Skeletal muscle cell (primary cell): ENCODE data around the gene ADAMTS16.

Experiments used
- DNase-seq: peaks from one replicate; pipeline ENCODE4 v3.0.0-alpha.2; 2010; ENCODE audit warnings: low read depth
- H3K4me3 ChIP-seq: 2 replicates; pipeline ENCODE4 v1.5.1; 2011; ENCODE audit warnings: low read depth, mild to moderate bottlenecking, control low read depth, low read length, moderate library complexity

The ADAMTS16 gene

GRCh38 chr5:5297432-5298067 is 157.4 kb downstream of the ADAMTS16 start:
- DNase-seq = no peak

DNA sequence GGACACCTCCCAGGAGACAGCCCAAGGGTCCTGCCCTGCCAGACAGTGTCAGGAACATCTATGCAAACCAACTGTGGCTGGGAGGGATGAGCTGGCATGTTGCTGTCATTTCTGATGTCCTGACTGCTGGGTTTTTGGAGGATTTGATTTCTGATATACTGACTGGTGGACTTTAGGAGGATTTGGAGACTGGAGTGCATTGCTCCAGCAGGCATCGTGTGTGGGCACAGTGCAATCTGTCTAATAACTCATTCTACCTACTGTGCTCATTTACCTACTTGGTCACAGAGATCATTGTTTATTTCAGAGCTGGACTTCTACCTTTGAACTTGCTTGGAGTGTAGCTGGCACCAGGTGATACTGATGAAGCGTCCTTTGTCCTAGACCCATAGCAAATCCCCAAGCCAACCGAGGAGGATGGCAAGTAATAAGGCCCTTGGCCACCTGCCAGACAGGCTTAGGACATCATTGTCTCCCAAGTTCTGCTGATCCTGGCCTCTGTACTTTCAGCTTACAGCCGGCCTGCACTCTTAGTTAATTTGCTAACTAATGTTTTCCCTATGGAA is 158.0 kb downstream of the ADAMTS16 start:
- DNase-seq = no peak
- no peak overlapping the region for H3K4me3 ChIP-seq

More at GRCh38 chr5:5297432-5298067, 157.4 kb downstream of the ADAMTS16 start:
- H3K4me3 ChIP-seq = no peak overlapping the region

- DNase-seq = no peak
- no peak overlapping the region for H3K4me3 ChIP-seq
Measured at GRCh38 chr5:5298841-5299541, 158.9 kb downstream of the ADAMTS16 start.

DNA sequence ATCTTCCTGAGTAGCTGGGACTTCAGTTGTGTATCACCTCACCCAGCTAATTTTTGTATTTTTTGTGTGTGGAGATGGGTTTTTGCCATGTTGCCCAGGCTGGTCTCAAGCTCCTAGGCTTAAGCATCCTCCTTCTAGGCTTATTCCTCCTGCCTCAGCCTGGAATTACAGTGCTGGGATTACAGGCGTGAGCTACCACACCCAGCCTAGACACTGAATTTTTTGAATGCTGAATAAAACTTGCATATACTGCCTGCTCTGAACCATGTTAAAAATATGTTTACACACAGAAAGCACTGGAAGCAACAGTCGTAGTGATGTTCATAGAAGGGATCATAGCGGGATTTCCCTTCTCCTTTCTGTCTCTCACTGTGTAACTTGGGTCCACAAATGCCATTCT is 161.0 kb downstream of the ADAMTS16 start:
- H3K4me3 ChIP-seq = no peak overlapping the region
- DNase-seq = no peak

DNA sequence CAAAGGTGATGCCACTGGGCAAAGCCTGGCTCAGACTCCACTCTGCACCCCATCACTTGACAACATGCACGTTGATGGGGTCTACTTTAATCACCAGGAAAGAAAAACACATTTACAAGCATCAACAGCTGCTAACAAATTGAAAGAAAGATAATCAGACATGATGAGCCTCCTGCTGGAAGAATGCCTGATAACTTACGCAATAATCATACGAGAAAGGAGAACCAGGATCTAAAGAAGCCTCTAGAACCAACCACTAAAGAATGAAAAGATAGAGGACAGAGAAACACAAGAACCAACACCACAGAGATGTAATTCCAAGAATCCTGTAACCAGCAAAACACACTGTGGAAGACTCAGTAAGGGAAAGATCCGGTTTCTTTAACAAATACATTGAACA is 162.1 kb downstream of the ADAMTS16 start:
- no peak for DNase-seq
- no peak overlapping the region for H3K4me3 ChIP-seq

DNA sequence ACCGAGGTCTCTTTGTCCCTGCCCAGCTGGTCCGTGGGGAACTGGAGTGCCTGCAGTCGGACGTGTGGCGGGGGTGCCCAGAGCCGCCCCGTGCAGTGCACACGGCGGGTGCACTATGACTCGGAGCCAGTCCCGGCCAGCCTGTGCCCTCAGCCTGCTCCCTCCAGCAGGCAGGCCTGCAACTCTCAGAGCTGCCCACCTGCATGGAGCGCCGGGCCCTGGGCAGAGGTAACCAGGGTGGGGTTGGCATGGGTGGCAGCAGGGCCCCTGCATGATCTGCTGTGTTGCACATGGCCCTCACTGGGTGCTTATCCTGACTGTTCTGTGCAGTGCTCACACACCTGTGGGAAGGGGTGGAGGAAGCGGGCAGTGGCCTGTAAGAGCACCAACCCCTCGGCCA is 163.1 kb downstream of the ADAMTS16 start:
- DNase-seq = no peak
- H3K4me3 ChIP-seq = no peak overlapping the region

DNA sequence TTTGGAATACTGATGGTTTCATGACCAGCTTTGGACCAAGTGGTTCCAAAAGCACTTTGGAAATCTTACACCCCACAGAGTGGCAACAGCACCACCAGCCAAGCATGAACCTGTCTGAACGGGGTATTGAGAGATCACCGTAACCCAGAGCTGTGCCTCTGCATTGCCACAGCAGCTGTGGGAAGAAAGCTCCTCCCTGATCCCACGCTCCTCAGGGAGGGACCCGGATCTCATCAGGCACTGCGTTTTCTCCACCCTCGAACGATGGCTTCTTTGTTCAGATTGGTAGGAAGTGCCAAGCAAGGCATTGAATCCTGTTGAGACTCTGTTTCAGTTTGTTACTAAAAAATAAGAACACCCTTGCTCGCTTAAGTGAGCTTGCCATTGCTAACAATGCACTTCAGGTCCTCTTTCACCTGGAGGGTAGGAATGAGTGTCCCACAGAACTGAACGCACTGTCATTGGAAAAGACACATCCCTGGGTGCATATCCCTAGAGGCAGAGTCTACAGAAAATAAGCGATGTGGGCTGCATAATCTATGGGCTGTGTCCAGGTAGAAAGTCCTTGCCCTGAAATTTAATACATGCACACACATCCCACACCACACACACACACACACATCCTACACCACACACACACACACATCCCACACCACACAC is 164.4 kb downstream of the ADAMTS16 start:
- no peak overlapping the region for H3K4me3 ChIP-seq
- DNase-seq = no peak

- no peak for DNase-seq
- H3K4me3 ChIP-seq = no peak overlapping the region
Measured at GRCh38 chr5:5306696-5307095, 166.6 kb downstream of the ADAMTS16 start.

GRCh38 chr5:5308319-5308718 is 168.2 kb downstream of the ADAMTS16 start:
- DNase-seq = no peak
- no peak overlapping the region for H3K4me3 ChIP-seq

DNA sequence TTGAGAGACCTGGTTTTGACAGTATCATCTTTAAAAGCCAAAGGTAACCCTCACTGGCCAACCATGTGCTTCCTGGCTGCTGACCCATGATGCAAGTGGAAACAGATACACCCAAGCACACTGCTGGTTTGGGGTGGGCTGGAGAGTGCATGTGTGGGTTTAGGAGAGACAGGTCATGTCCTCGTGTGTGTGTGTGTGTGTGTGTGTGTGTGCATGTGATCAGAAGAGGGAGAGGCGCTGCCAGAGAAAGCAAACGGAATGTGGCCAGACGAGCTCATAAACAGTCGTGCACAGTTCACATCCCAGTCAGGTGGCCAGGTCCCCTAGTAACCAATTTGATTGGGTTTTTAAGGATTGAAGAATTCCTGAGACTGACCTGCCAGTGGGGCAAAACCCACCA is 169.5 kb downstream of the ADAMTS16 start:
- no peak overlapping the region for H3K4me3 ChIP-seq
- no peak for DNase-seq

- no peak for DNase-seq
- H3K4me3 ChIP-seq = no peak overlapping the region
Measured at GRCh38 chr5:5313101-5313635, 173.0 kb downstream of the ADAMTS16 start.

DNA sequence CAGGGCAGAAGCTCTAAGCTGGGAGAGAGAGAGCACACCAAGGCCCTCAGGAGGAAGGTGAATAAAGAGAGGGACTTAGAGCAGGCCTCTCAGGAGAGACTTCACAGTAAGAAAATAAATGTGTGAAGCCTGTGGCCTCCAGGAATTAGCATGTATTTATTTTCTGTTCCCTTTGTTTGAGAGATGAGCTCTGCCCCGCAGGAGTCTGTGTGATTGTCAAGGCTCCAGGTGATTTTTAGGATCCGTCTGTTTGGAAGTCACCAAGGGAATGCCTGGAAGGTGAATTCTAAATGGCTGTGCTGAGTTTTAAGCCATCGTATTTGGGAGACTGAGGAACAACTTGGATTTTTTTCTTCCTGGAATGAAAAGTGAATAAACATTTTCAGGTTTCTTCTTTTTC is 174.0 kb downstream of the ADAMTS16 start:
- H3K4me3 ChIP-seq = no peak overlapping the region
- DNase-seq = no peak

GRCh38 chr5:5314626-5315025 is 174.5 kb downstream of the ADAMTS16 start:
- no peak overlapping the region for H3K4me3 ChIP-seq
- DNase-seq = no peak

DNA sequence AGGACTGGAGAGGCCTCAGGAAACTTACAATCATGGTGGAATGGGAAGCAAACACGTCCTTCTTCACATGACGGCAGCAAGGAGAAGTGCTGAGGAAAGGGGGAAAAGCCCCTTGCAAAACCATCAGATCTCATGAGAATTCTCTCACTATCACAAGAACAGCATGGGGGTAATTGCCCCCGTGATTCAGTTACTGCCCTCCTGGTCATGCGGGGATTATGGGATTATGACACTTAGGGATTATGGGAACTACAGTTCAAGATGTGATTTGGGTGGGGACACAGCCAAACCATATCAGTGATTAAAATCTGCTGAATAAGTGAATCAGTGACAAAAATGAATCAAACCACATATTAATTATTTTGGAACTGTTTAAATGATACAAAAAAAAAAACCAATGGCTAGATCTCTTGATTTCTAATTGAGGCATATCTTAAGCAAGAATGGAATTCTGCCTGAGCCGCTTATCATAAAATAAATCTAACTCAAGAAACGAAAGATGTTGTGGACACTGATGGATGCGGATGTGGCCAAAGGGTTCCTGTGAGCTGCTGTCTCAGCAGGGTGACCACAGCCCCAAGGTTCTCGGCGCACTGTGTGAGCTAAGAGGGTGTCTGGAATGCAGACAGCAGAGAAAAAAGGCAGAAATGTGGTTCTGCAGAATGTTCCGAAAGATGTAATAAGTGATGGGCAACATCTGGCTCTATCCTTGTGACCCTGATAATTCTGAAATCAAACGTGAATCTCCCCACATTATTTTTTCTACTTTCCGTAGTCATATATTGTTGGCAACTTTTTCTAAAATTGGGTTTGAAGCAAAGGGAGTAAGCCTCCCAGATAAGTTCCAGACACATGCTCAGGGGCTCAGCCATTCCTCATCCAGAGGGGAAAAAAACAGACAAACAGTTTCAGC is 175.2 kb downstream of the ADAMTS16 start:
- DNase-seq = no peak
- H3K4me3 ChIP-seq = no peak overlapping the region

GRCh38 chr5:5316334-5316733 is 176.2 kb downstream of the ADAMTS16 start:
- no peak for DNase-seq
- no peak overlapping the region for H3K4me3 ChIP-seq

DNA sequence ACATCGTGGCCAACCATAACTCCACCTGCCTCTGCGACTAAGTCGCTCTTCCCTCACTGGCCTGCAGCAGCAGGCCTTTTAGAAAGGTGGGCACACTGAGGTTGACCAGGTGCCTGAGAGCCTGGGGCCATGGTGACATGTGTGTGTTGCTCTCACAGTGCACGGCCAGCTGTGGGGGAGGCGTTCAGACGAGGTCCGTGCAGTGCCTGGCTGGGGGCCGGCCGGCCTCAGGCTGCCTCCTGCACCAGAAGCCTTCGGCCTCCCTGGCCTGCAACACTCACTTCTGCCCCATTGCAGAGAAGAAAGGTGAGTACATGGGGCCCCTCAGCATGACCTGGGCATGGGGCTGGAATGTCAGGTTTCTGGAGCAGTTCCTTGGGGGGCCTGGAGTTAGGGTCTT is 177.8 kb downstream of the ADAMTS16 start:
- H3K4me3 ChIP-seq = no peak overlapping the region
- no peak for DNase-seq

- no peak overlapping the region for H3K4me3 ChIP-seq
- DNase-seq = no peak
Measured at GRCh38 chr5:5318426-5319190, 178.5 kb downstream of the ADAMTS16 start.

DNA sequence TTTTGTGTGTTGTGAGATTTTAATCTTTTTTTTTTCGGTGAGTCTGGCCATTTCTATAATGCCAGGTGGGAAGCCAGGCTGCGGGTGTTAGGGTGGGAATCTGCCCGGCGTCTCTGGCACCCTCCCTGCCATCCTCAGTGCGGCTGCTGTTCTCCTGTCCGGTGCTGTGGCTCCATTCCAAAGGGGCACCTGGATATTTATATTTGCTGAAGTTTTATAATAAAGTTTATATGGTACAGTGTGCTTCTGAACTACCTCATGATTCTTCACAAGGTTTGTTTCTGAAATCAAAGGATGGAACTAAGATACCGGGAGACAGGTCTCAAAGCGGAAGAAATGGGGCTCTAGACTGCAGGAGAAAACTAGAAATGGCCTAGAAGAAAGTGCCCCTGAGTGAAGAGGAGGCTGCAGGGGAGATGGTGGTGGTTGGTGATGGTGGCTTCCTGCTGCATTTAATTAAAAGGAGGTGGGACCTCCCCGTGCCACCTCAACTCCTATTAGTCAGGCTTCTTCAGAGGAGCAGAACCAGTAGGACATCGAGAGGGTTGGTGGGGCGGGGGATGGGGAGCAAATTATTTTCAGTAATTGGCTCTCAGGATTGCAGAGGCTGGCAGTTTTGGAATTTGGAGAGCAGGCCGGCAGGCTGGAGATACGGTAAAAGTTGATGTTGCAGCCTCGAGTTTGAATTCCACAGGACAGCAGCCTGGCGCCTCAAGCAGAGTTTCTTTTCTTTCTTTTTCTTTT is 180.1 kb downstream of the ADAMTS16 start:
- DNase-seq = no peak

More for the DNA sequence above, 180.1 kb downstream of the ADAMTS16 start:
- no peak overlapping the region for H3K4me3 ChIP-seq
